ENCODE data around the gene ITGBL1. TPM values are rescaled to one million over a fixed set of nuclear protein-coding genes. Genes with fewer than 3 reads are reported as not detected.

The ITGBL1 gene
- polyA plus RNA-seq, 3 donors, result not detected

DNA sequence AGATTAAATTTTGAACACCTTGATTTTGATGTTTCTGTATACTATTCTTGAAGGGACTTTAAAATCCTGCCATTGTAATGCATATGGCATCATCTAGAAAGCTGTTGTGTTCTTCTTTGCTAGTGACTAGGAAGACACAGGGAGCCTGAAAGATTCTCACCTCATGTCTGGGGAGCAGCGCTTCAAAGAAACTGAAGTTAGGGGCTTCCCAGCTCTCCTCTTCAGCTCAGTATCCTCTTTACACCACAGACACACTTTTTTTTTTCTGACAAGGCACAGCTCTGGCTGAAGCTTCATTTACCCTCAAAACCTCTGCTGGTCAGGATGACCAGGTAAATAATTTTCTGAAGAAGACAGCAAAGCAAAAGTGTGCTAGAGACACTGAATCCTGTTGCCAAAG lies 255.6 kb downstream of the ITGBL1 start:
- no peak overlapping the region for H2AFZ ChIP-seq (ENCODE audit: insufficient read depth, low read depth, low read length, poor library complexity, severe bottlenecking)
- H3K4me3 Mint-ChIP-seq, result no peak overlapping the region
- H3K27ac Mint-ChIP-seq, result no peak overlapping the region
- TF ChIP-seq, protein P1, sequence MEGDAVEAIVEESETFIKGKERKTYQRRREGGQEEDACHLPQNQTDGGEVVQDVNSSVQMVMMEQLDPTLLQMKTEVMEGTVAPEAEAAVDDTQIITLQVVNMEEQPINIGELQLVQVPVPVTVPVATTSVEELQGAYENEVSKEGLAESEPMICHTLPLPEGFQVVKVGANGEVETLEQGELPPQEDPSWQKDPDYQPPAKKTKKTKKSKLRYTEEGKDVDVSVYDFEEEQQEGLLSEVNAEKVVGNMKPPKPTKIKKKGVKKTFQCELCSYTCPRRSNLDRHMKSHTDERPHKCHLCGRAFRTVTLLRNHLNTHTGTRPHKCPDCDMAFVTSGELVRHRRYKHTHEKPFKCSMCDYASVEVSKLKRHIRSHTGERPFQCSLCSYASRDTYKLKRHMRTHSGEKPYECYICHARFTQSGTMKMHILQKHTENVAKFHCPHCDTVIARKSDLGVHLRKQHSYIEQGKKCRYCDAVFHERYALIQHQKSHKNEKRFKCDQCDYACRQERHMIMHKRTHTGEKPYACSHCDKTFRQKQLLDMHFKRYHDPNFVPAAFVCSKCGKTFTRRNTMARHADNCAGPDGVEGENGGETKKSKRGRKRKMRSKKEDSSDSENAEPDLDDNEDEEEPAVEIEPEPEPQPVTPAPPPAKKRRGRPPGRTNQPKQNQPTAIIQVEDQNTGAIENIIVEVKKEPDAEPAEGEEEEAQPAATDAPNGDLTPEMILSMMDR (IDR thresholded peaks at IDR 0.05), result no peak
- H3K9ac ChIP-seq (ENCODE audit: insufficient read depth, low read length, poor library complexity, severe bottlenecking), result no peak overlapping the region
- H3K4me3 ChIP-seq (replicated peaks in 1 of 3; ENCODE audit: low read depth in 2 of 3, low read length in 3 of 3), result no peak overlapping the region
- no CpG with 5 or more reads among the region's 1 CpG for WGBS (ENCODE audit: insufficient coverage)
- peaks cover 10 to 17% of the 10 kb centered on the region in 2 donors for H3K4me1 ChIP-seq (ENCODE audit: control insufficient read depth in 1 of 2, insufficient read depth in 2 of 2, low read length in 2 of 2)
- no peaks in the 10 kb centered on the region for H3K79me2 ChIP-seq (ENCODE audit: insufficient read depth, low read length)
- no peaks in the 10 kb centered on the region for H3K27me3 ChIP-seq (ENCODE audit: control insufficient read depth in 2 of 2, insufficient read depth in 2 of 2, low read length in 2 of 2)
- H3K36me3 Mint-ChIP-seq, result no peaks in the 10 kb centered on the region
- peaks cover 0 to 2% (median 1%) of the 10 kb centered on the region in 3 donors for H3K27me3 Mint-ChIP-seq (ENCODE audit: low read depth in 3 of 3)
- no peak overlapping the region for H3K27ac ChIP-seq (ENCODE audit: low read depth in 1 of 2, low read length in 2 of 2)
- intact Hi-C loops (cut with micrococcal nuclease), result no loop called here
- peaks cover 0 to 5% (median 0%) of the 10 kb centered on the region in 7 donors for H3K9me3 Mint-ChIP-seq
- H3K9me3 ChIP-seq (replicated peaks in 1 of 2; ENCODE audit: control insufficient read depth in 1 of 2, insufficient read depth in 1 of 2, low read length in 2 of 2), result no peaks in the 10 kb centered on the region
- H3K4me2 ChIP-seq (replicated peaks; ENCODE audit: extremely low read depth, low read length, poor library complexity, severe bottlenecking), result no peak overlapping the region
- DNase-seq, result no peak
- H3K4me1 Mint-ChIP-seq, result peaks cover 19% of the 10 kb centered on the region
- no peaks in the 10 kb centered on the region for H4K20me1 ChIP-seq (ENCODE audit: insufficient read depth, low read length)
- no peaks in the 10 kb centered on the region for H3K36me3 ChIP-seq (replicated peaks in 1 of 2; ENCODE audit: control insufficient read depth in 1 of 2, insufficient read depth in 2 of 2, low read length in 2 of 2)

DNA sequence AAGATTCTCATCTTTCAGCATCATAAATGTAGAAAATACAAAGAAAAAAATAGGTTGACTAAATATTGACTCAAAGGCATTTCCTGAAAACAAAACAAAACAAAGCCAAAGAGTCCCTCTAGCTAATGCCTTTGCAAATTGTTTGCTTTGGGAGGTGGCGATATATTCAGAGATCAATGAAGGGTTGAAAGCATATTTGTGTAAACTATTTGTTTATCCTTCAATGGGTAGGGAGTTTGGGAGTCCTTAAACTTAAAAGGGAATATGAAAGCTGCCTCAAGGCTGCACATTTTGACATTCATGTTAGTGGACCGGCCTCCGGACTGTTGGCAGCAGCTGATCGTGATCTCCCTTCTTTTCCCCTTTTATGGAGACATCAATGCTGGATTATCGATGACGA lies 257.5 kb downstream of the ITGBL1 start:
- Histone ChIP-seq H3K4me2 (replicated peaks; ENCODE audit: extremely low read depth, low read length, poor library complexity, severe bottlenecking) (no peak overlapping the region), H3K36me3 (replicated peaks in 1 of 2; ENCODE audit: control insufficient read depth in 1 of 2, insufficient read depth in 2 of 2, low read length in 2 of 2) (no peaks in the 10 kb centered on the region), H3K27me3 (ENCODE audit: control insufficient read depth in 2 of 2, insufficient read depth in 2 of 2, low read length in 2 of 2) (no peaks in the 10 kb centered on the region), H3K79me2 (ENCODE audit: insufficient read depth, low read length) (no peaks in the 10 kb centered on the region), H3K4me1 (ENCODE audit: control insufficient read depth in 1 of 2, insufficient read depth in 2 of 2, low read length in 2 of 2) (peaks cover 10 to 17% of the 10 kb centered on the region in 2 donors), H3K4me3 (replicated peaks in 1 of 3; ENCODE audit: low read depth in 2 of 3, low read length in 3 of 3) (no peak overlapping the region), H3K9ac (ENCODE audit: insufficient read depth, low read length, poor library complexity, severe bottlenecking) (no peak overlapping the region), H4K20me1 (ENCODE audit: insufficient read depth, low read length) (no peaks in the 10 kb centered on the region), H2AFZ (ENCODE audit: insufficient read depth, low read depth, low read length, poor library complexity, severe bottlenecking) (no peak overlapping the region), H3K9me3 (replicated peaks in 1 of 2; ENCODE audit: control insufficient read depth in 1 of 2, insufficient read depth in 1 of 2, low read length in 2 of 2) (no peaks in the 10 kb centered on the region), H3K27ac (ENCODE audit: low read depth in 1 of 2, low read length in 2 of 2) (no peak overlapping the region)
- Mint-ChIP-seq H3K27me3 (ENCODE audit: low read depth in 3 of 3) (peaks cover 1 to 2% (median 1%) of the 10 kb centered on the region in 3 donors), H3K9me3 (peaks cover 0 to 3% (median 0%) of the 10 kb centered on the region in 7 donors), H3K36me3 (no peaks in the 10 kb centered on the region), H3K4me1 (peaks cover 19% of the 10 kb centered on the region), H3K27ac (no peak overlapping the region), H3K4me3 (no peak overlapping the region)
- WGBS (ENCODE audit: insufficient coverage), result 95% methylated on average over 3 of the region's 6 CpGs
- TF ChIP-seq, protein P1 (IDR thresholded peaks at IDR 0.05), result no peak
- no peak for DNase-seq
- intact Hi-C loops (cut with micrococcal nuclease), result no loop called here

Measured in CD14-positive monocyte (primary cell).